ENCODE measurements around the gene PLA2G12A. TPM values are rescaled to one million over a fixed set of nuclear protein-coding genes. Genes with fewer than 3 reads are reported as not detected.

Gene PLA2G12A
- total RNA-seq (2014; rRNA removed; shearing (Covaris generic)) (11.4 and 14.4 TPM in 2 replicates), polyA plus RNA-seq (2016; fragmentation: Nextera tagmentation; extraction: Ambion mirVana) (41.5 and 44.8 TPM in 2 replicates)

GRCh38 chr4:109729718-109730618 lies at the start of gene PLA2G12A:
Gene PLA2G12A, minus strand, starts transcription at chr4:109730070. Its CDS starts 261 bp downstream, at chr4:109729809.
- H3K9me3 ChIP-seq (ENCODE audit: low read depth) = no peaks in the 10 kb centered on the region
- peaks cover 17% of the 10 kb centered on the region; the same call in 1 of the 2 replicates for H3K4me1 ChIP-seq (ENCODE audit: insufficient read depth)
- H3F3A ChIP-seq (ENCODE audit: insufficient read depth) = 0 out of 2 replicates have a peak, but pooled peaks cover 6% of the 10 kb centered on the region
- peaks cover 34% of the 10 kb centered on the region for H3K79me2 ChIP-seq (ENCODE audit: insufficient read depth)
- DNase-seq = peak; percentile 82
- peak within 1 kb of the TSS; percentile 95 for H3K4me3 ChIP-seq
- no peaks in the 10 kb centered on the region for H3K27me3 ChIP-seq (replicated peaks; ENCODE audit: insufficient read depth)
- peak within 1 kb of the TSS; percentile 94 for H3K4me2 ChIP-seq (ENCODE audit: unreplicated experiment)
- in situ Hi-C loops (cut with MboI) = no loop called here
- H3K27ac ChIP-seq = peak within 1 kb of the TSS; percentile 48
- H3K9me2 ChIP-seq (ENCODE audit: insufficient read depth) = no peaks in the 10 kb centered on the region
- peak within 1 kb of the TSS; percentile 83 for H3K9ac ChIP-seq
- TF ChIP-seq EZH2phosphoT487 (IDR thresholded peaks at IDR 0.05; ENCODE audit: insufficient read depth, low read depth) (no peak), EZH2 (IDR thresholded peaks at IDR 0.05; ENCODE audit: insufficient read depth, poor library complexity, severe bottlenecking) (no peak)
- H3K36me3 ChIP-seq (ENCODE audit: low read depth) = no peaks in the 10 kb centered on the region
- no peaks in the 10 kb centered on the region for H4K20me1 ChIP-seq (ENCODE audit: insufficient read depth)
- H2AFZ ChIP-seq = peak within 1 kb of the TSS; percentile 99
- 1 to 2% methylated on average over 50 to 60 of the region's 83 CpGs for WGBS, 2 experiments (ENCODE audit: low coverage in 1 of 2, low lambda C conversion rate in 2 of 2, missing lambda C conversion rate in 2 of 2)

- in situ Hi-C loops (cut with MboI) = no loop called here
- DNase-seq = no peak
- WGBS, 2 experiments (ENCODE audit: low coverage in 1 of 2, low lambda C conversion rate in 2 of 2, missing lambda C conversion rate in 2 of 2) = 36 to 38% methylated on average over 5 of the region's 5 CpGs
- no peak overlapping the region for H3K9ac ChIP-seq
- TF ChIP-seq EZH2phosphoT487 (IDR thresholded peaks at IDR 0.05; ENCODE audit: insufficient read depth, low read depth) (no peak), EZH2 (IDR thresholded peaks at IDR 0.05; ENCODE audit: insufficient read depth, poor library complexity, severe bottlenecking) (no peak)
- H3K27ac ChIP-seq = no peak overlapping the region
- peaks cover 7% of the 10 kb centered on the region for H3K27me3 ChIP-seq (replicated peaks; ENCODE audit: insufficient read depth)
- no peaks in the 10 kb centered on the region for H3K4me1 ChIP-seq (ENCODE audit: insufficient read depth)
- H4K20me1 ChIP-seq (ENCODE audit: insufficient read depth) = no peaks in the 10 kb centered on the region
- H3K4me2 ChIP-seq (ENCODE audit: unreplicated experiment) = no peak overlapping the region
- no peaks in the 10 kb centered on the region for H3K9me2 ChIP-seq (ENCODE audit: insufficient read depth)
- no peaks in the 10 kb centered on the region for H3F3A ChIP-seq (ENCODE audit: insufficient read depth)
- H2AFZ ChIP-seq = no peak overlapping the region
- no peak overlapping the region for H3K4me3 ChIP-seq
- H3K79me2 ChIP-seq (ENCODE audit: insufficient read depth) = no peaks in the 10 kb centered on the region
- H3K9me3 ChIP-seq (ENCODE audit: low read depth) = no peaks in the 10 kb centered on the region
- no peaks in the 10 kb centered on the region for H3K36me3 ChIP-seq (ENCODE audit: low read depth)
Observed at GRCh38 chr4:109764789-109765402, 35.0 kb upstream of the PLA2G12A start.

GRCh38 chr4:109764376-109764775 lies 34.5 kb upstream of the PLA2G12A start:
- Histone ChIP-seq H3K9ac (no peak overlapping the region), H3K27me3 (replicated peaks; ENCODE audit: insufficient read depth) (peaks cover 7% of the 10 kb centered on the region), H3K4me2 (ENCODE audit: unreplicated experiment) (no peak overlapping the region), H3K36me3 (ENCODE audit: low read depth) (no peaks in the 10 kb centered on the region), H3K9me3 (ENCODE audit: low read depth) (no peaks in the 10 kb centered on the region), H3K79me2 (ENCODE audit: insufficient read depth) (no peaks in the 10 kb centered on the region), H2AFZ (no peak overlapping the region), H3K4me1 (ENCODE audit: insufficient read depth) (no peaks in the 10 kb centered on the region), H3K4me3 (no peak overlapping the region), H3K27ac (no peak overlapping the region), H3K9me2 (ENCODE audit: insufficient read depth) (no peaks in the 10 kb centered on the region), H4K20me1 (ENCODE audit: insufficient read depth) (no peaks in the 10 kb centered on the region), H3F3A (ENCODE audit: insufficient read depth) (no peaks in the 10 kb centered on the region)
- DNase-seq = no peak
- WGBS, 2 experiments (ENCODE audit: low coverage in 1 of 2, low lambda C conversion rate in 2 of 2, missing lambda C conversion rate in 2 of 2) = 26 to 27% methylated on average over 2 of the region's 2 CpGs
- in situ Hi-C loops (cut with MboI) = no loop called here
- TF ChIP-seq EZH2 (IDR thresholded peaks at IDR 0.05; ENCODE audit: insufficient read depth, poor library complexity, severe bottlenecking) (no peak), EZH2phosphoT487 (IDR thresholded peaks at IDR 0.05; ENCODE audit: insufficient read depth, low read depth) (no peak)

GRCh38 chr4:109760682-109761081 lies 30.8 kb upstream of the PLA2G12A start:
- Histone ChIP-seq H3K4me3 (no peak overlapping the region), H4K20me1 (ENCODE audit: insufficient read depth) (no peaks in the 10 kb centered on the region), H3K9ac (no peak overlapping the region), H3F3A (ENCODE audit: insufficient read depth) (no peaks in the 10 kb centered on the region), H3K79me2 (ENCODE audit: insufficient read depth) (no peaks in the 10 kb centered on the region), H2AFZ (no peak overlapping the region), H3K27me3 (replicated peaks; ENCODE audit: insufficient read depth) (peaks cover 7% of the 10 kb centered on the region), H3K4me2 (ENCODE audit: unreplicated experiment) (no peak overlapping the region), H3K9me2 (ENCODE audit: insufficient read depth) (no peaks in the 10 kb centered on the region; the same call in 1 of the 2 replicates), H3K4me1 (ENCODE audit: insufficient read depth) (no peaks in the 10 kb centered on the region), H3K9me3 (ENCODE audit: low read depth) (no peaks in the 10 kb centered on the region), H3K36me3 (ENCODE audit: low read depth) (no peaks in the 10 kb centered on the region), H3K27ac (no peak overlapping the region)
- no peak for TF ChIP-seq EZH2 (IDR thresholded peaks at IDR 0.05; ENCODE audit: insufficient read depth, poor library complexity, severe bottlenecking)
- TF ChIP-seq EZH2phosphoT487 (IDR thresholded peaks at IDR 0.05; ENCODE audit: insufficient read depth, low read depth) = no peak
- in situ Hi-C loops (cut with MboI) = no loop called here
- WGBS, 2 experiments (ENCODE audit: low coverage in 1 of 2, low lambda C conversion rate in 2 of 2, missing lambda C conversion rate in 2 of 2) = 16 to 30% methylated on average over 2 of the region's 2 CpGs
- no peak for DNase-seq

All from GM23248 (cell line).